GM12878 (cell line): ENCODE results near the gene DMXL1. TPM values are rescaled to one million over a fixed set of nuclear protein-coding genes. Genes with fewer than 3 reads are reported as not detected.
A peak's percentile ranks its signal among the peaks of the same experiment; 100 is the strongest.

Source experiments
- BCLAF1 ChIP-seq: fragments of 450-650 bp; IDR thresholded peaks from 2 replicates; pipeline ENCODE4 v1.6.1; 2017; ENCODE audit warnings: antibody characterized with exemption, mild to moderate bottlenecking, moderate library complexity
- CEBPZ ChIP-seq: fragments of 150-350 bp; IDR thresholded peaks from 2 replicates; pipeline ENCODE4 v1.6.1; 2016; ENCODE audit warnings: low read depth, low read length
- EGR1 ChIP-seq, 2 experiments: IDR thresholded peaks; 1 replicate in 1 of 2; 2 replicates in 1 of 2; pipeline ENCODE4 v1.6.1; 2011 to 2012; ENCODE audit warnings: low read depth in 2 of 2, low read length in 2 of 2, borderline replicate concordance in 1 of 2, mild to moderate bottlenecking in 1 of 2, moderate library complexity in 1 of 2
- FOS ChIP-seq: IDR thresholded peaks from 3 replicates; pipeline ENCODE4 v1.6.1; 2011; ENCODE audit warnings: borderline replicate concordance; ENCODE audit not compliant: insufficient read length; ENCODE audit errors: extremely low read depth
- HCFC1 ChIP-seq: fragments of 150-350 bp; IDR thresholded peaks from 2 replicates; pipeline ENCODE4 v1.6.1; 2014; ENCODE audit warnings: low read length
- IKZF1 ChIP-seq: fragments of 450-650 bp; conservative IDR thresholded peaks from 2 replicates; pipeline ENCODE4 v1.6.1; 2017; ENCODE audit warnings: antibody characterized with exemption, mild to moderate bottlenecking
- JUNB ChIP-seq: IDR thresholded peaks from 2 replicates; pipeline ENCODE4 v1.6.1; 2016; ENCODE audit warnings: antibody characterized with exemption, mild to moderate bottlenecking
- MTA3 ChIP-seq: IDR thresholded peaks from 2 replicates; pipeline ENCODE4 v1.6.1; 2012; ENCODE audit warnings: low read length, inconsistent platforms, borderline replicate concordance
- MYC ChIP-seq: IDR thresholded peaks from 2 replicates; pipeline ENCODE4 v1.6.1; 2011; ENCODE audit warnings: mild to moderate bottlenecking, low read length, moderate library complexity, inconsistent platforms; ENCODE audit not compliant: insufficient read depth, insufficient replicate concordance, insufficient read length, severe bottlenecking
- NFXL1 ChIP-seq: fragments of 450-650 bp; IDR thresholded peaks from 2 replicates; pipeline ENCODE4 v1.6.1; 2017; ENCODE audit warnings: antibody characterized with exemption, mild to moderate bottlenecking, borderline replicate concordance
- NFYA ChIP-seq: IDR thresholded peaks from 2 replicates; pipeline ENCODE4 v1.6.1; 2011; ENCODE audit warnings: low read depth, mild to moderate bottlenecking, low read length, improper control_type of control experiment, borderline replicate concordance
- NR2F1 ChIP-seq: fragments of 450-650 bp; conservative IDR thresholded peaks from 2 replicates; pipeline ENCODE4 v1.6.1; 2017; ENCODE audit warnings: mild to moderate bottlenecking
- POLR2A ChIP-seq: IDR thresholded peaks from 2 replicates; pipeline ENCODE4 v1.6.1; 2011; ENCODE audit warnings: low read depth, mild to moderate bottlenecking, low read length
- POLR2AphosphoS2 ChIP-seq: IDR thresholded peaks from 2 replicates; pipeline ENCODE4 v1.6.1; 2011; ENCODE audit warnings: low read depth, mild to moderate bottlenecking, low read length, improper control_type of control experiment, moderate library complexity
- SP1 ChIP-seq: IDR thresholded peaks from one replicate; pipeline ENCODE4 v1.6.1; 2011; ENCODE audit warnings: low read depth, low read length
- ZNF622 ChIP-seq: fragments of 450-650 bp; IDR thresholded peaks from 2 replicates; pipeline ENCODE4 v1.6.1; 2017; ENCODE audit warnings: mild to moderate bottlenecking, inconsistent platforms
- polyA plus RNA-seq, 11 experiments: library from polyadenylated mRNA; depleted of rRNA in 4 of 11; unstranded in 6 of 11; stranded (reverse) in 5 of 11; fragments of >200 nt; fragmentation: Nextera tagmentation in 4 of 11; fragmentation: Illumina TruSeq in 1 of 11; extraction: Ambion mirVana in 4 of 11; extraction: Trizol in 1 of 11; gene quantifications; 1 replicate in 1 of 11; 2 replicates in 10 of 11; pipeline versions ENCODE4 v1.2.1 to v1.2.3, GENCODE V29; 2011 to 2016; ENCODE audit warnings: inconsistent platforms in 2 of 11, missing spikeins in 2 of 11, low read depth in 1 of 11
- total RNA-seq, 4 experiments: library from RNA; depleted of rRNA in 3 of 4; stranded (reverse); fragments of >200 nt in 3 of 4; fragmentation: Illumina TruSeq in 1 of 4; extraction: Trizol in 1 of 4; gene quantifications; 2 replicates each; pipeline versions ENCODE4 v1.2.1 to v1.2.3, GENCODE V29; 2013 to 2021
- TF ChIP-seq, protein P1 (sequence below): fragments of 450-650 bp; IDR thresholded peaks from 2 replicates; pipeline ENCODE4 v1.6.1; 2018; ENCODE audit warnings: mild to moderate bottlenecking, low read depth, moderate library complexity; ENCODE audit not compliant: partially characterized antibody
- TF ChIP-seq, protein P2 (sequence below): IDR thresholded peaks from 2 replicates; pipeline ENCODE4 v1.6.1; 2011; ENCODE audit warnings: low read depth, low read length, improper control_type of control experiment, borderline replicate concordance
- TF ChIP-seq, protein P3 (sequence below): IDR thresholded peaks from 2 replicates; pipeline ENCODE4 v1.6.1; 2012; ENCODE audit warnings: low read depth, low read length, improper control_type of control experiment

The DMXL1 gene
- total and polyA plus RNA-seq, 10 of the 15 experiments (the other 5 are each of a cell fraction or from before 2014, with no cell fraction given): 9.1 to 67.7 (median 34.1) TPM

DNA sequence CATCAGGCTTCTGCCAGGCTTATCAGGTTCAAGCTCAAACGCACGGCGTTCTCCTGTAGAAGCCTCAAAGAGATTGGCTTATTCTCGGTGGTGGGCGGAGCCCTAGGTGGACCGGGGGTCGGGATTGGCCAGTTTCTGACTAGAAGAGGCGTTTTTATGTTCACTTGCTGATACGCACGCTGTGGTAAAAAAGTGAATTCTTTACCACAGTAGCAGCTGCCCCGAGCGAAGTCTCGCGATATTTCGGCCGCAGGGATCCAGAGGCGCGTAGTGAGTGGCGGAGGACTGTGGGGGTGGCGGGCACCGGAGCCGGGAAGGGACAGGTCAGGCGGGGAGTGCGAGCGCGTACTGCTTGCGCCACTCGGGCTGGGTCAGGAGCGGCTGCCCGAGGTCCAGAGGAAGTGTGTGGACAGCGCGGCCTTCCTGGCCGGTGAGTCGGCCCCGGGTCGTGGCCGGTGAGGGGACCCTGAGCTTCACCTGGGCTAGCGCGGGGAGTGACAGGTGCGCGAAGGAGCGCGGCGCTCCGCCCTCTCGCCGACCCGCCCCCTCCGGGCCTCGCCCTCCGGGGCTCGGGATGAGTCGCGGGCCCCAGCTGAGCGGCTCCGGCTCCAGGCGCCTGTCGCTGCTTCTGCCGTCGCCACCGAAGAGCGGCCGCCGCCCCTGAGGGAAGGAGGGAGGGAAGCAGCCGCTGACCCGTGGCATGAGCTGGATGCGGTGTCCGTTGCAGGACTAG, at the start of gene DMXL1 (continued):
- no peak for TF ChIP-seq CEBPZ
- TF ChIP-seq JUNB: no peak
- no peak for TF ChIP-seq MYC
- no peak for TF ChIP-seq ZNF622
- TF ChIP-seq BCLAF1: no peak
- TF ChIP-seq, protein P1, sequence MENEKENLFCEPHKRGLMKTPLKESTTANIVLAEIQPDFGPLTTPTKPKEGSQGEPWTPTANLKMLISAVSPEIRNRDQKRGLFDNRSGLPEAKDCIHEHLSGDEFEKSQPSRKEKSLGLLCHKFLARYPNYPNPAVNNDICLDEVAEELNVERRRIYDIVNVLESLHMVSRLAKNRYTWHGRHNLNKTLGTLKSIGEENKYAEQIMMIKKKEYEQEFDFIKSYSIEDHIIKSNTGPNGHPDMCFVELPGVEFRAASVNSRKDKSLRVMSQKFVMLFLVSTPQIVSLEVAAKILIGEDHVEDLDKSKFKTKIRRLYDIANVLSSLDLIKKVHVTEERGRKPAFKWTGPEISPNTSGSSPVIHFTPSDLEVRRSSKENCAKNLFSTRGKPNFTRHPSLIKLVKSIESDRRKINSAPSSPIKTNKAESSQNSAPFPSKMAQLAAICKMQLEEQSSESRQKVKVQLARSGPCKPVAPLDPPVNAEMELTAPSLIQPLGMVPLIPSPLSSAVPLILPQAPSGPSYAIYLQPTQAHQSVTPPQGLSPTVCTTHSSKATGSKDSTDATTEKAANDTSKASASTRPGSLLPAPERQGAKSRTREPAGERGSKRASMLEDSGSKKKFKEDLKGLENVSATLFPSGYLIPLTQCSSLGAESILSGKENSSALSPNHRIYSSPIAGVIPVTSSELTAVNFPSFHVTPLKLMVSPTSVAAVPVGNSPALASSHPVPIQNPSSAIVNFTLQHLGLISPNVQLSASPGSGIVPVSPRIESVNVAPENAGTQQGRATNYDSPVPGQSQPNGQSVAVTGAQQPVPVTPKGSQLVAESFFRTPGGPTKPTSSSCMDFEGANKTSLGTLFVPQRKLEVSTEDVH: no peak
- TF ChIP-seq, protein P2, sequence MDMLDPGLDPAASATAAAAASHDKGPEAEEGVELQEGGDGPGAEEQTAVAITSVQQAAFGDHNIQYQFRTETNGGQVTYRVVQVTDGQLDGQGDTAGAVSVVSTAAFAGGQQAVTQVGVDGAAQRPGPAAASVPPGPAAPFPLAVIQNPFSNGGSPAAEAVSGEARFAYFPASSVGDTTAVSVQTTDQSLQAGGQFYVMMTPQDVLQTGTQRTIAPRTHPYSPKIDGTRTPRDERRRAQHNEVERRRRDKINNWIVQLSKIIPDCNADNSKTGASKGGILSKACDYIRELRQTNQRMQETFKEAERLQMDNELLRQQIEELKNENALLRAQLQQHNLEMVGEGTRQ: no peak
- TF ChIP-seq FOS: peak; percentile 27
- TF ChIP-seq POLR2A: peak; percentile 91
- TF ChIP-seq, protein P3, sequence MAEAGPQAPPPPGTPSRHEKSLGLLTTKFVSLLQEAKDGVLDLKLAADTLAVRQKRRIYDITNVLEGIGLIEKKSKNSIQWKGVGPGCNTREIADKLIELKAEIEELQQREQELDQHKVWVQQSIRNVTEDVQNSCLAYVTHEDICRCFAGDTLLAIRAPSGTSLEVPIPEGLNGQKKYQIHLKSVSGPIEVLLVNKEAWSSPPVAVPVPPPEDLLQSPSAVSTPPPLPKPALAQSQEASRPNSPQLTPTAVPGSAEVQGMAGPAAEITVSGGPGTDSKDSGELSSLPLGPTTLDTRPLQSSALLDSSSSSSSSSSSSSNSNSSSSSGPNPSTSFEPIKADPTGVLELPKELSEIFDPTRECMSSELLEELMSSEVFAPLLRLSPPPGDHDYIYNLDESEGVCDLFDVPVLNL: no peak
- no peak for TF ChIP-seq NFXL1
- peak; percentile 71; the same call in 1 of the 2 replicates for TF ChIP-seq NR2F1
- peak; percentile 31; the same call in 1 of the 2 replicates for TF ChIP-seq NFYA
- no peak for TF ChIP-seq HCFC1
- TF ChIP-seq POLR2AphosphoS2: peak; percentile 72; the same call in 1 of the 2 replicates
- TF ChIP-seq SP1: peak; percentile 86
- no peak for TF ChIP-seq MTA3
- peak in 1 of 2 experiments; percentile 90; a peak in 2 of 3 replicates for TF ChIP-seq EGR1 (IDR thresholded peaks at IDR 0.05; ENCODE audit: borderline replicate concordance in 1 of 2, low read depth in 2 of 2, low read length in 2 of 2)
- TF ChIP-seq IKZF1: peak; percentile 81
